Measurements from ENCODE around the gene CLEC11A. TPM values are rescaled to one million over a fixed set of nuclear protein-coding genes. Genes with fewer than 3 reads are reported as not detected.
"Not testable (repeated sequence)": the region's sequence is repeated elsewhere in the genome, so short reads cannot be mapped to it uniquely, and the experiment has no call there.

The CLEC11A gene
- total and polyA plus RNA-seq, 4 donors, result 2.4 to 11.0 (median 5.5) TPM

DNA sequence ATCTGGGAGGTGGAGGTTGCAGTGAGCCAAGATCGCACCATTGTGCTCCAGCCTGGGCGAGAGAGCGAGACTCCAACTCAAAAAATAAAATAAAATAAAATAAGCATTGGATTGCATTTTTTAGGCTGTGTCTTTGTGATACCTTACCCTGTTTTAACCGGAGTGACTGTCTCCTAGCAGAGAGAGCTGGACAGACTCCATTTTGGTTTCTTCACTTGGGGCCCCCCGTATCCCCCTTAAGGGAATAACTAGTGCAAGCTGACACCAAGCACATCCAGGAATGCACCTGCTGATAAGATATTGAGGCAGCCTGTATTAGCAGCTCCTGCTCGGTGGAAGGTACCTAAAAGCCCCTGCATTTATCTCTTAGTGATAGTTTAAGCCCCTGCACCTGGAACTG lies 26.3 kb downstream of the CLEC11A start:
- TF ChIP-seq FOXA2 (IDR thresholded peaks at IDR 0.05) (no peak), JUND (IDR thresholded peaks at IDR 0.05) (no peak), GABPA (IDR thresholded peaks at IDR 0.05 in 1 of 2, conservative IDR thresholded peaks at IDR 0.05 in 1 of 2) (no peak)
- TF ChIP-seq, protein P1, sequence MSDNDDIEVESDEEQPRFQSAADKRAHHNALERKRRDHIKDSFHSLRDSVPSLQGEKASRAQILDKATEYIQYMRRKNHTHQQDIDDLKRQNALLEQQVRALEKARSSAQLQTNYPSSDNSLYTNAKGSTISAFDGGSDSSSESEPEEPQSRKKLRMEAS (IDR thresholded peaks at IDR 0.05), result no peak
- TF ChIP-seq, protein P2, sequence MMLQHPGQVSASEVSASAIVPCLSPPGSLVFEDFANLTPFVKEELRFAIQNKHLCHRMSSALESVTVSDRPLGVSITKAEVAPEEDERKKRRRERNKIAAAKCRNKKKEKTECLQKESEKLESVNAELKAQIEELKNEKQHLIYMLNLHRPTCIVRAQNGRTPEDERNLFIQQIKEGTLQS (IDR thresholded peaks at IDR 0.05), result no peak
- TF ChIP-seq, protein P3, sequence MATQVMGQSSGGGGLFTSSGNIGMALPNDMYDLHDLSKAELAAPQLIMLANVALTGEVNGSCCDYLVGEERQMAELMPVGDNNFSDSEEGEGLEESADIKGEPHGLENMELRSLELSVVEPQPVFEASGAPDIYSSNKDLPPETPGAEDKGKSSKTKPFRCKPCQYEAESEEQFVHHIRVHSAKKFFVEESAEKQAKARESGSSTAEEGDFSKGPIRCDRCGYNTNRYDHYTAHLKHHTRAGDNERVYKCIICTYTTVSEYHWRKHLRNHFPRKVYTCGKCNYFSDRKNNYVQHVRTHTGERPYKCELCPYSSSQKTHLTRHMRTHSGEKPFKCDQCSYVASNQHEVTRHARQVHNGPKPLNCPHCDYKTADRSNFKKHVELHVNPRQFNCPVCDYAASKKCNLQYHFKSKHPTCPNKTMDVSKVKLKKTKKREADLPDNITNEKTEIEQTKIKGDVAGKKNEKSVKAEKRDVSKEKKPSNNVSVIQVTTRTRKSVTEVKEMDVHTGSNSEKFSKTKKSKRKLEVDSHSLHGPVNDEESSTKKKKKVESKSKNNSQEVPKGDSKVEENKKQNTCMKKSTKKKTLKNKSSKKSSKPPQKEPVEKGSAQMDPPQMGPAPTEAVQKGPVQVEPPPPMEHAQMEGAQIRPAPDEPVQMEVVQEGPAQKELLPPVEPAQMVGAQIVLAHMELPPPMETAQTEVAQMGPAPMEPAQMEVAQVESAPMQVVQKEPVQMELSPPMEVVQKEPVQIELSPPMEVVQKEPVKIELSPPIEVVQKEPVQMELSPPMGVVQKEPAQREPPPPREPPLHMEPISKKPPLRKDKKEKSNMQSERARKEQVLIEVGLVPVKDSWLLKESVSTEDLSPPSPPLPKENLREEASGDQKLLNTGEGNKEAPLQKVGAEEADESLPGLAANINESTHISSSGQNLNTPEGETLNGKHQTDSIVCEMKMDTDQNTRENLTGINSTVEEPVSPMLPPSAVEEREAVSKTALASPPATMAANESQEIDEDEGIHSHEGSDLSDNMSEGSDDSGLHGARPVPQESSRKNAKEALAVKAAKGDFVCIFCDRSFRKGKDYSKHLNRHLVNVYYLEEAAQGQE (IDR thresholded peaks at IDR 0.05), result no peak
- H3K36me3 ChIP-seq (ENCODE audit: control insufficient read depth in 4 of 4, insufficient read depth in 3 of 4, low read depth in 1 of 4, low read length in 3 of 4), result no peaks in the 10 kb centered on the region
- no peaks in the 10 kb centered on the region for H3K9me3 ChIP-seq (ENCODE audit: control insufficient read depth in 4 of 4, low read length in 3 of 4)
- no peak overlapping the region for H3K4me3 ChIP-seq (ENCODE audit: low read depth in 1 of 3, low read length in 3 of 3)
- DNase-seq (ENCODE audit: low spot score), result no peak
- H3K9ac ChIP-seq (ENCODE audit: low read depth in 1 of 2, low read length in 2 of 2), result no peak overlapping the region
- no peak overlapping the region for H3K27ac ChIP-seq (ENCODE audit: low read depth in 1 of 2, low read length in 2 of 2)
- WGBS, result 59% methylated on average over 6 of the region's 6 CpGs
- no peaks in the 10 kb centered on the region for H3K4me1 ChIP-seq (ENCODE audit: control insufficient read depth in 4 of 4, insufficient read depth in 4 of 4, low read length in 3 of 4)
- no peaks in the 10 kb centered on the region for H3K27me3 ChIP-seq (ENCODE audit: control insufficient read depth in 4 of 4, insufficient read depth in 4 of 4, low read length in 3 of 4)

DNA sequence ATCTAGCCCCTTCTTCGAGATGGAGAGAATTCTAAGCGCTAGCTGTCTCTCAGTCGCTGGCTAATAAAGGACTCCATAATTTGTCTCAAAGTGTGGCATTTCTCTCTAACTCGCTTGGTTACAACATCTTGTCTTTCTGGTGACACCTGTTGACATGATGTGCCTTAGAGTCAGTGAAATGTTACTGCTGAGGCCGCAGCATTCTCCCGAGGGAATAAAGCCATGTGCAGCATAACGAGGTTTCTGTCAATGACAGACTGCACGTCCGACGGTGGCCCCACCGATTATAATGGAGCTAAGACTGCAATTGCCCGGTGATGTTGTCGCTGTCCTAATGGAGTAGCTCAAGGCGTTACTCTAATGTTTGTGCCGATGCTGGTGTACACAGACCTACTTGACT lies 26.8 kb downstream of the CLEC11A start:
- Histone ChIP-seq H3K9me3 (ENCODE audit: control insufficient read depth in 4 of 4, low read length in 3 of 4) (no peaks in the 10 kb centered on the region), H3K4me3 (ENCODE audit: low read depth in 1 of 3, low read length in 3 of 3) (no peak overlapping the region), H3K9ac (ENCODE audit: low read depth in 1 of 2, low read length in 2 of 2) (no peak overlapping the region), H3K27me3 (ENCODE audit: control insufficient read depth in 4 of 4, insufficient read depth in 4 of 4, low read length in 3 of 4) (no peaks in the 10 kb centered on the region), H3K4me1 (ENCODE audit: control insufficient read depth in 4 of 4, insufficient read depth in 4 of 4, low read length in 3 of 4) (no peaks in the 10 kb centered on the region), H3K36me3 (ENCODE audit: control insufficient read depth in 4 of 4, insufficient read depth in 3 of 4, low read depth in 1 of 4, low read length in 3 of 4) (no peaks in the 10 kb centered on the region), H3K27ac (ENCODE audit: low read depth in 1 of 2, low read length in 2 of 2) (no peak overlapping the region)
- no peak for TF ChIP-seq HNF4G (IDR thresholded peaks at IDR 0.05)
- no peak for TF ChIP-seq GABPA (IDR thresholded peaks at IDR 0.05 in 1 of 2, conservative IDR thresholded peaks at IDR 0.05 in 1 of 2)
- TF ChIP-seq, protein P3 (IDR thresholded peaks at IDR 0.05), result no peak
- 64% methylated on average over 15 of the region's 15 CpGs for WGBS
- no peak for DNase-seq (ENCODE audit: low spot score)

DNA sequence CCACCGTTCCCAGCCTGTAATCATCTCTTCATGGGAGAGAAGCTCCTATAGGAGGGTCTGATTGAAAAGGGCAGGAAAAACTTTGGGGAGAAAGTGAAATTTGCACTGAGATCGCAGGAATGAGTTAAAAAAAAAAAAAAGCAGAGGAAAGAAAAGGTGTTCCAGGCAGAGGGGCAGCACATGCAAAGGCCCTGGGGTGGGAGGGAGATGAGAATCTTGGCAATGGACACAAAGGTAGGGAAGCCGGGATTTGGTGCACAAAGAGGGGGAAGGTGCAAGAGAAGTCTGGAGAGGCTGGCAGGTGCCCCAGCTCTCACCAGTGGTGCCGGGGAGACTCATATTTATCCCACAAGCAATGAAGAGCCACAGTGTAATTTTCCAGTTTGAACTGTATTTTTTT lies 30.7 kb downstream of the CLEC11A start:
- H3K4me1 ChIP-seq (ENCODE audit: control insufficient read depth in 4 of 4, insufficient read depth in 4 of 4, low read length in 3 of 4), result no peaks in the 10 kb centered on the region
- H3K9me3 ChIP-seq (ENCODE audit: control insufficient read depth in 4 of 4, low read length in 3 of 4), result no peaks in the 10 kb centered on the region
- TF ChIP-seq FOXA1 (IDR thresholded peaks at IDR 0.05), result no peak
- TF ChIP-seq GABPA (IDR thresholded peaks at IDR 0.05 in 1 of 2, conservative IDR thresholded peaks at IDR 0.05 in 1 of 2), result no peak
- no peak for TF ChIP-seq RXRA (IDR thresholded peaks at IDR 0.05)
- TF ChIP-seq RAD21 (IDR thresholded peaks at IDR 0.05), result no peak
- no peak for TF ChIP-seq HNF4A (conservative IDR thresholded peaks at IDR 0.05)
- TF ChIP-seq, protein P2 (IDR thresholded peaks at IDR 0.05), result no peak
- H3K9ac ChIP-seq (ENCODE audit: low read depth in 1 of 2, low read length in 2 of 2), result no peak overlapping the region
- no peak for DNase-seq (ENCODE audit: low spot score)
- H3K27ac ChIP-seq (ENCODE audit: low read depth in 1 of 2, low read length in 2 of 2), result no peak overlapping the region
- H3K36me3 ChIP-seq (ENCODE audit: control insufficient read depth in 4 of 4, insufficient read depth in 3 of 4, low read depth in 1 of 4, low read length in 3 of 4), result no peaks in the 10 kb centered on the region
- WGBS, result 79% methylated on average over 4 of the region's 4 CpGs
- H3K4me3 ChIP-seq (ENCODE audit: low read depth in 1 of 3, low read length in 3 of 3), result no peak overlapping the region
- H3K27me3 ChIP-seq (ENCODE audit: control insufficient read depth in 4 of 4, insufficient read depth in 4 of 4, low read length in 3 of 4), result no peaks in the 10 kb centered on the region

DNA sequence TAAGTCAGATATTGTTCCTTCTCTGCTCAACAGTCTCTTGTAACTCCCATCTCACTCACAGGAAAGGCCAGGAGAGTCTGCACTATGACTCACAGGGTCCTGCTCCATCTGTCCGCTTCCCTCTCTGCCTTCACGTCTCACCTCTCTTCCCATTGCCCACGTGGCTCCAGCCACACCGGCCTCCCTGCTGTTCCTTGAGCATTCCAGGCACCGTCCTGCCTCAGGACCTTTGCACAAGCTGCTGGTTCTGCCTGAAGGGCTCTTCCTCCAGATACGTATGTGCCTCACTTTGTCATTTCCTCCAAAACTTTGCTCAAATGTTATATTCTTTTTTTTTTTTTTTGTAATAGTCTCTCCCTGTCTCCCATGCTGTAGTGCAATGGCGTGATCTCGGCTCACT lies 33.1 kb downstream of the CLEC11A start:
- not testable (repeated sequence) for H3K27ac ChIP-seq (ENCODE audit: low read depth in 1 of 2, low read length in 2 of 2); H3K4me1 ChIP-seq (ENCODE audit: control insufficient read depth in 4 of 4, insufficient read depth in 4 of 4, low read length in 3 of 4); H3K36me3 ChIP-seq (ENCODE audit: control insufficient read depth in 4 of 4, insufficient read depth in 3 of 4, low read depth in 1 of 4, low read length in 3 of 4); DNase-seq (ENCODE audit: low spot score); H3K4me3 ChIP-seq (ENCODE audit: low read depth in 1 of 3, low read length in 3 of 3); H3K9me3 ChIP-seq (ENCODE audit: control insufficient read depth in 4 of 4, low read length in 3 of 4); H3K27me3 ChIP-seq (ENCODE audit: control insufficient read depth in 4 of 4, insufficient read depth in 4 of 4, low read length in 3 of 4); H3K9ac ChIP-seq (ENCODE audit: low read depth in 1 of 2, low read length in 2 of 2)
- 65% methylated on average over 8 of the region's 8 CpGs for WGBS

DNA sequence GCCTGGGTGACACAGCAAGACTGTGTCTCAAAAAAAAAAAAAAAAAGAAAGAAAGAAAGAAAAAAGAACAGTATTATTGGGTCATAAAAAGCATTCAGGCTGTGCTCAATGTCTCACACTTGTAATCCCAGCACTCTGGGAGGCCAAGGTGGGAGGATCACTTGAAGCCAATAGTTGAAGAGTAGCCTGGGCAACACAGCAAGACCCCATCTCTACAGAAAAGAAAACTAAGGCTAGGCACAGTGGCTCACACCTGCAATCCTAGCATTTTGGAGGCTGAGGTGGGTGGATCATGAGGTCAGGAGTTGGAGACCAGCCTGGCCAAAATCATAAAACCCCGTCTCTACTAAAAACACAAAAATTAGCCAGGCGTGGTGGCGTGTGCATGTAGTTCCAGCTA lies 34.5 kb downstream of the CLEC11A start:
- not testable (repeated sequence) for H3K36me3 ChIP-seq (ENCODE audit: control insufficient read depth in 4 of 4, insufficient read depth in 3 of 4, low read depth in 1 of 4, low read length in 3 of 4); H3K27ac ChIP-seq (ENCODE audit: low read depth in 1 of 2, low read length in 2 of 2); H3K4me1 ChIP-seq (ENCODE audit: control insufficient read depth in 4 of 4, insufficient read depth in 4 of 4, low read length in 3 of 4); H3K9ac ChIP-seq (ENCODE audit: low read depth in 1 of 2, low read length in 2 of 2); DNase-seq (ENCODE audit: low spot score); H3K27me3 ChIP-seq (ENCODE audit: control insufficient read depth in 4 of 4, insufficient read depth in 4 of 4, low read length in 3 of 4); H3K4me3 ChIP-seq (ENCODE audit: low read depth in 1 of 3, low read length in 3 of 3); H3K9me3 ChIP-seq (ENCODE audit: control insufficient read depth in 4 of 4, low read length in 3 of 4)
- 92% methylated on average over 3 of the region's 3 CpGs for WGBS

All from liver (tissue), 9 donors.